GM19467 (cell line): ENCODE results near the gene PPM1A.
"Not testable (repeated sequence)": the region's sequence is repeated elsewhere in the genome, so short reads cannot be mapped to it uniquely, and the experiment has no call there.

Experiments
- ATAC-seq: cut with Tn5 transposase; IDR thresholded peaks from one replicate; pipeline ENCODE4 v1.9.1; 2021; ENCODE audit warnings: mild to moderate bottlenecking, moderate library complexity; ENCODE audit not compliant: unreplicated experiment

Gene PPM1A

DNA sequence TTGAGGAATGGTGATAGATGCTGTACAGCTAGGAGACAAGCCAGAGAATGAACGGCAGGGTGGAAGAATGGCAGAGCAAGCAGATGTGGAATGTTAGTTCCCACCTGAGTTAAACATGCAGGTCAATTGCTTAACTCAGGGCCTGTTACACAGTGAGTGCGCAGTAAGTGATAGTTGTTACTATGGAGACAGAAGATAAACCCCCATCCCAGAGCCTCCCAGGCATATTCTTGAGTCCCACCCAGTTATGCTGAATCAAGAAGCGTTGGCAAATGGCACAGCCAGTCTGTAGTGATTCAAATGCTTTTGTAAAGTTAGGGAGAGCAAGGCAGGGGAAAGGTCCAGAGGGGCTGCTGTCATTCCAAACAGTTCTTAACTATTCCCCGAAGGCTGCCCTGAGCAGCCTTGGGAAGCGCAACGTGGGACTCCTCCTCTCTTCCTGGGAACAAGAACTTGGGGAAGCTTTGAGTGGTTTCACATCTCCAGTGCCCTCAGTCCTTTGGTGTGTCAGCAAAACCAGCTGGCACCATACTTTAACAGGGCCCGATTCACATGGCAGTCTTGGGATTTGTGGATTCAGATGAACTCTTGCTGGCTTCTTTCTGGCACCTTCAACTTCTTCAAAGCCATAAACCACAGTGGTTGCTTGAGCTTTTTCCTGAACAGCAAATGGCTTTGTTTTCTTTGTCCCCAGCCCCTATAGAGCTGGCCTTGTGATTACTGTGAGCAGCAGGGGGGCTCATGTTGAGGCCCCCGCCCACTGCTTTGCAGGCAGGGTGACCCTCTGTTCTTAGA lies 66.4 kb downstream of the PPM1A start:
- ATAC-seq, result no peak

DNA sequence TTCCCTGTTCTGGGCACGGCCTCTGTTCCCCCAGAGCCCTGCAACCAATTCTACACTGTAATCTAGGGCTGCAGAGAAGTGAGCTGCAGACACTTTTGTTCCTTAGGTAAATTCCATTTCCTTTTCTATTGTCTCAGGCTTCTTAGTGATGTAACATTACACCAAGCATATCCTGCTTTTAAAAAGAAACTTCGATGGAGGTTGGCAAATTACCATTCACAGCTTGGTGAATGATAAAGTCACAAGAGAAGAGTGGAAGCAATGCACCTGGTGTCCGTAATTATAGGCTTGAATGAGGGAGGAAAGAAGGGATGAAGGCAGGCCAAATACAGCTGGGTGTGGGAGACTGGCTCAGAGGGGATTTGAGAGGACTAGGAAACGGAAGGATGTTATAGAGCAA lies 68.6 kb downstream of the PPM1A start:
- ATAC-seq, result no peak

DNA sequence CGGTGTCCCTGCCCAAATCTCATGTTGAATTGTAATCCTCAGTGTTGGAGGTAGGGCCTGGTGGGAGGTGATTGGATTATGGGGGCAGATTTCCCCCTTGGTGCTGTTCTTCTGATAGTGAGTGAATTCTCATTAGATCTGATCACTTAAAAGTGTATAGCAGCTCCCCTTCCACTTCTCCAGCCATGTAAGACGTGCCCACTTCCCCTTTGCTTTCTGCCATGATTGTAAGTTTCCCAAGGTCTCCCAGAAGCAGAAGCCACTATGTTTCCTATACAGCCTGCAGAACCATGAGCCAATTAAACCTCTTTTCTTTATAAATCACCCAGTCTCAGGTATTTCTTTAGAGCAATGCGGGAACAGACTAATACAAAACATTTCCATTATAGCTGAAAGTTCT lies 71.8 kb downstream of the PPM1A start:
- ATAC-seq, result not testable (repeated sequence)

DNA sequence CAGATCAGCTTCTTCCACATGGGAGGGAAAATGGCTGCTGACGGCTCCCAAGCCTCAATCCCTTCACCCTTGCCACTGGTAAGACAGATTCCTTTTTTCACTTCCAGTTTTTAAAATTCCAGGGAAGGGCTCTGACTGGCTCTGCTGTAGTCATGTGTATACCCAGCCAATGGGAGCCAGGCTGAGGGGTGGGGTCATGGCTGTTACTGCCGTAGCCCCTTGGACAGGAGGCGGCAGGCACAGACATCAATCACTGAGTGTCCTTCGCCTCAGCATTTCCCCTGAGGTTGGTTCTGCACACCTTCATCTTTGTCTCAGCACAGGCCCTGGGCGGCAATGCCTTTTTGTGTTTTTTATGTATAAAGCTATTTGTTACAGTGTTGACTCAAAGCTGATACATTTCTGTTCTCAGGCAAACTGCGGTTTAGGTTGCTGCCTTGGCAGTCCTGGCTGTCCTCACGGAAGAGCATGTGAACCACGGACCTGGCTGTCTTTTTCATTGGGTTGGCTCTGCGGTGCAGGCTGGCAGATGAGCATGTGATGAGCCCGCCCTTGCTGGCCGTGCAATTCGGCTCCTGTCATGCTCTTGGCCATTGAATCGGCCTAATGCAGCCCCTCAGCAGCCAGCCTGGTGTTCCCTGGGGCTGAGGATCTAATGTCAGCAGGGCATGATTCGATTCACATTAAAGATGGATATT lies 74.3 kb downstream of the PPM1A start:
- no peak for ATAC-seq

DNA sequence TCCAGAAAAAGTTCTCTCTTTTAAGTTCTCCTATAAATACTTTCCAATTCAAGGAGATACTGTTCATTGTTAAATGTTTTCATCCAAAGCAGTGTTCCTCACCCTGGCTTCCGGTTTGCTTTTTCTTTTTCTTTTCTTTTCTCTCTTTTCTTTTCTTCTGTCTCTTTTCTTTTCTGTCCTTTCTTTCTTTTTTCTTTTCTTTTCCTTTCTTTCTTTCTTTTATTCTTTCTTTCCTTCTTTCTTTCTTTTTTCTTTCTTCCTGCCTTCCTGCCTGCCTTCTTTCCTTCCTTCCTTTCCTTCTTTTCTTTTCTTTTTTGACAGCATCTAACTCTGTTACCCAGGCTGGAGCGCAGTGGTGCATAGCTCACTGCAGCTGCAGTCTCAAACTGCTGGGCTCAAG lies 75.8 kb downstream of the PPM1A start:
- no peak for ATAC-seq

DNA sequence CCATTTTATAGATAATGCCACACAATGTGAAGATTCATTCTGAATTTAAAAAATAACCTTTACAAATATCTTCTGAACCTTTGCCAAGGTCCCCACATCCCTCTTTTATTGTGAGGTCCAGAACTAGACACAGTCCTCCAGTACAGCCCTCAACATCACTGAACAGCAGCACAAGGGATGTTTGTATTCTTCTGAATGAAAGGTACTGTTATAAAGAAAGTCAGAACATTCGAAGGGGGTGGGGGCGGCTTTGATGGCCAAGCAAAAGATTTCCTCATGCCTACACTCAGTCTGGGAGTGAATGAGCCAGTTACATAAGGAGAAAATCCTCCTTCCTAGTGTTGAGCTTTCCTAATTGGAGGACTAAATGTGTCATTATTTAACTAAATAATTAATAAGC lies 77.3 kb downstream of the PPM1A start:
- no peak for ATAC-seq

DNA sequence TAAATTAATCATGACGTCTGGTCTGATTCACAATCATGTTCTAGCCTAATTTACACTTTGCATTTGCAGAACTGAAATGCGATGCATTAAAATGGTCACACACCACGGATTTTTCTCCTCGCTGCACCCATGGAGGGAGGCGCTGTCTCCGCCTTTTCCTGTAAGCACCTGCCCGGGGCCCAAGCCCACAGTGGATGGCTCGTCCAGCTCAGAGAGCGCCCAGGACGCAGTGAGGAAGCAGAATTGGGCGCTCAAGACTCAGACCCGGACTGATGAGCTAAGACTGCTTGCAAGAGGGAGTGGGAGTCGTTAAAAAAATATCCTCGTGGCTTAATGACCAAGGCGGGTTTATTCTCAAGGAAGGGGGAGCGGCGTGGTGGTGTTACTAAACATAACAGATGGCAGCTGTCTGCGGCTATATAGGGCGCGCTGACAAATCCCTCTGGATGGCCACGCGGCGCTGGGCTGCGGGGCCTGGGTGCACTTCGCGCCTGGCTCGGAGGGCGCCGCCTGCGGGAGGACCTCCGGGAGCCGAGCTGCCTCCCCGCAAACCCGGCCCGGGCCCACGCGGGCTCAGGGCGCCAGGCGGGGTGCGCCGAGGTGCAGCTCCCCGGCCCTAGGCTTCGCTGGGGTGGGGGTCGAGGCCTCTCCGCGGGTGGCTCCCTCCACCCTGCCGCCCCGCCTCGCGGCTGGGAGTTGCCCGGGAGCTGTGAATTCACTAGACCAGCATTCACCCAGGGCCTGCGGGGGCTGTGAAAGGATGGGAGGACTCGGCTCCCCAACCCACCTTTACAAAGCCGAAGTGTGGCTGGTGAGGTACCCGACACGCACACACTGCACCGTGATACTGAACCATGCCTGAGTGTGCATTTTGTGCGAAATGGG lies 78.7 kb downstream of the PPM1A start:
- peak; percentile 54 for ATAC-seq

DNA sequence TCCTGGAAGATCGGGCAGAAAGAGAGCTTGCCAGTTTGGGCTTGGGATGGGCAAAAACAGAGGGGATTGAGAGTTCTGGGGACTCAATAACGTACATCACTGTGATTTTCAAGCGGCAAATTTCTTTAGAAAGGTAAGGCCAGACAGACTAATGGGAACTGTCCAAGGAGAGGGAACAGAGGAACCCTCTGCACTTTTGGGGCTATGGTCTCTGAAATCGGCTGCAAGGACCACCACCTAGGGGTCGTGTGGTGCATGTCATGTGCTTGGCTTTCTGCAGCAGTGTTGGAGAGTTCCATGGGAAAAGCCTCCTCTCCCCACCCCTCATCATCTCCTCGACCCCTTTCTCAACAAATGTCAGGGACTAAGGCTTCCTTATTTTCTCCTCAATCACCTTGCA lies 79.6 kb downstream of the PPM1A start:
- no peak for ATAC-seq

DNA sequence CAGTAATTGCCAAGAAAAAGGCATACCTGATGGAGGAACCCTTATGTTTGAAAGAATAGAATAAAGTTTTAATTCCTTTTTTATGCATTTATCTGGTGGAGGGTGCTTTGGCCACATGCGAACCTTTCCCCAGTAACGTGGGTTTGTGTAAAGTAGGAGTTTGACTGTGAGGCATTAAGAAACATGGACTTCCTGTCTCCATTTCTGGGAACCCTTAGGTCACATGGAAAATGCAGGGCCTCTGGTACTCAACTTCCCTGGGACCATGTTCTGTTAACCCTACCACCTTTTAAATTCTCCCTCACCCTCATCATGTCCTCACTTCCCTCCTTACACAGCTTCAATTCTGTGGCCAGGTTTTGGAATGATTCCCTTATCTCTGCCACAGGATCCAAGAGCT lies 80.3 kb downstream of the PPM1A start:
- no peak for ATAC-seq

DNA sequence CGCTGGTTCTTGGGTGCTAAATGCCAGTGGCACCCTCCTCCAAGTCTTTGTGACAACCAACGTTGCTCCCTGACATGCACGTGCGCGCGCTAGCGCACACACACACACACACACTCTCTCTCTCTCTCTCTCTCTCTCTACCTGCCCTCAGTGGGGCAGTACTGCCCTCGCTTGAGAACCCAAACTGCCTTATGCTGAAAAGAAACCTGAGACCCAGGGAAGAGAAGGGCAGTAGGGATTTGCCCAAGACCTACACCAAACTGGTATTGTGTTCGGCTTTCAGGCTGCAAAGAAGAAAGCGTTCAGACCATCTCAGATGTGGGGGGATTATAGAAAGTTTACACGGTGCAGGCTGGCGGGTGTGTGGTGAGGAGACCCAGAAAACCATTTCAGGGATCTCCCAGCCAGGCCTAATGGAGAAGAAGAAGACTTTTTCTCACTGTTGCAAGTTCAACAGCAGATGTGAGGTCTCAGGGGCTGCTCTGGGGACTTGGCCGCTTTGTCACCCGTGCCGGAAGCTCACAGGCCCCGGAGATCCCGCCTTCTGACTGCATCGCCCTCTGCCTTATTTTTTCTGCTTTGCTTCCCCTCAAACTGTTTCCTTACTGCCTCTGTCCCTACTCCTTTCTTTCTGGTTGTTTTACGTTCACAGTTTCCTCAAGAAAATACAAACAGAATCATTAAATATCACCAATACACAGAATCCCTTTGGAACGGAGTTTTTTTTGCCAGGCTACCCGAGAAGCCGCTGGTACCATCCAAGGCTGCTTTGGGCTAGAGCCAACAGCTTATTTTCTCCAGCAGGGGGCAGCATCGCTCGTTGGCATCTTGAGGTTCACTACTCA lies 82.4 kb downstream of the PPM1A start:
- peak; percentile 72 for ATAC-seq

DNA sequence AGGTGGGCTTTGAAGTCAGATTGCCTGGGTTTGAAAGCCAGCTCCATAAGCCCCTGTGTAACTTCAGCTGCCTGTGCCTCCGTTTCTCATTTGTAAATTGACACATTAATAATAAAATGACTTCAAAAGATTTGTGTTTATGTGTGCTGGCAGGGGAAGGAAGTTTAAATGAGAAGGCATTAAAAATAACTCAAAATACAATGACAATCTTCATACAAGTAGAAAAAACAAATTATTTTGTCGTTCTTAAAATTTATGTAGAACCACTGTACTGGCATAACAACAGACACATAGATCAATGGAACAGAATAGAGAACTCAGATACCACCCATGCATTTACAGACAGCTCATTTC lies 83.0 kb downstream of the PPM1A start:
- no peak for ATAC-seq

DNA sequence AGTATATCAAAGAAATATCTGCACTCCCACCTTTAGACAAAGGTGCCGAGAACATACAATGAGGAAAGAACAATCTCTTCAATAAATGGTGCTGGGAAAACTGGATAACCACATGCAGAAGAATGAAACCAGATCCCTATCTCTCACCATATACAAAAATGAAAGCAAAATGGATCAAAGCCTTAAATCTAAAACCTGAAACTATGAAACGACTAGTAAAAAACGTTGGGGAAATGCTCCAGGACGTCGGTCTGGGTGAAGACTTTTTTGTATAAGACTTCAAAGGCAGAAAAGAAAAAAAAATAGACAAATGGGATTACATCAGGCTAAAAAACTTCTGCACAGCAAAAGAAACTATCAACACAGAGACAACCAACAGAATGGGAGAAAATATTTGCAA lies 83.8 kb downstream of the PPM1A start:
- no peak for ATAC-seq

DNA sequence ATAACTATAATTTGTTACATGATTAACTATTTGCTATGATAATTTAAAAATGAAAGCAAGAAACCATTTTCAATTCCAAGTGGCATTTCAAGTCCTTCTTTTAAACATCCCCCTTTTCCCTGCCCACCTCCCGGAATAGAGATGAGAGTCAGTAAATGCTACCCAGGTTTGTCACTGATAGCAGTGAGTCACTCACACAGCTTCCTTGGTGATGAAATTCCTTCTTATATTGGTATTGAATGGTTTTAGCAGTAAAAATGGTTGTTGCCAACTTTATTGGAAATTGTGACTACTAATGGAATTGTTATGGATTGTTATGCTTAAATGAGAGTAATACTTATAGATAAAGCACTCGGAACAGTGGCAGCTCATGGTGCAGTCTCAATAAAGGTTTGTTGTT lies 90.5 kb downstream of the PPM1A start:
- ATAC-seq, result no peak

DNA sequence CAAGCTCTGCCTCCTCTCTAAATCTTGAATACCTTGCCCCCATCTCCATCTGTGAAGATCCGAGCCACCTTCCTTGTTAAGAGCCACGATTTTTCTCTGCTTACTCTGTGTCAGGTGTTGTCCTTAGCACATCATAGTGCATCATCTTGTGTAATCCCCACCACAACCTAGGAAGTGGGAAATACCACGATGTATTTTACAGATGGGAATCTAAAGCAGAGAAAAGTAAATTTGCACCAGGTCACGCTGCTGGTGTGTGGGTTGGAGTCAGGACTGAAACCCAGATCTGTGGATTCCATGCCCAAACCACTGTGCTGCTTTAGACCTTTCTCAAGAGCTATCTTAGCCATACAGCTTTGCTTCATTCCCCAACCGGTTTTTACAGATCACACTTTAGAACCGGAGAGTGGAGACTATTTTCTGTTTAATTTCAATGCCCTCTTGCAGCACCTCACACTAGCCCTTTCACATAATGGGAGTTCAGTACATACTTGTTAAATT lies 94.6 kb downstream of the PPM1A start:
- no peak for ATAC-seq

DNA sequence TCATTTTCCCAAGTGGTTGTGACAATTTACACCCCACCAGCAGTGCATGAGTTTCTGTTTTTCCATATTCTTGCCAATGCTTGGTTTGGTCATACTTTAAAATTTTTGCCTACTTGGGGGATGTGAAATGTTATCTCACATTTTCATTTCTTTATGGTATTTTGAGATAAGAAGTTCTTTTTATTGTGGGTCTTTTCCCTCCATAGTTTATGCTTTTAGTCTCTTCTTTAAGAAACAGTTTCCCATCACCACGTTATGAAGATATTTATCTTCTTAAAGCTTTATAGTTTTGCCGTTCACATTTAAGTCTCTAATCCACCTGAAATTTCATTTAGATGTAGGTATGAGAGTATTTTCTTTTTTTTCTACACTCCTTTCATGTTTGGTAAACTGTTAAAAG lies 95.7 kb downstream of the PPM1A start:
- ATAC-seq, result no peak

DNA sequence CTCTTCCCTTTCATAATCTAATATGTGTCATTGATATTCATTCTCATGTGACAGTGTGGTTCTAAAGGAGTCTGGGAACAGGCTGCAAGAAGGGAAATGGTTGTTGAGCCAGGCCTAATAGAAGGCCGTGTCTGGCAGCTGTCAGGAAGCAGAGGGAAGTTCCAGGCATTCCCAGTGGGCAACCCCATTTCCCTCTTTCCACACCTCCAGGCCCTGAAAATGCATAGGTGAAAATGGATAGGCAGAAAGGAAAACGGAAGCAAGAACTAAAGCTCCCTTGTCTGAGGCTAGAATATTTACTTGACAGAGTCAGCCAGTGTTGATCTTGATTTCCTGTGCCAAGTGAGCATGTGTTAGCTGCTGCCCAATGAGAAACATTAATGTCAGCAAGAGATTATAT lies 97.7 kb downstream of the PPM1A start:
- ATAC-seq, result no peak

DNA sequence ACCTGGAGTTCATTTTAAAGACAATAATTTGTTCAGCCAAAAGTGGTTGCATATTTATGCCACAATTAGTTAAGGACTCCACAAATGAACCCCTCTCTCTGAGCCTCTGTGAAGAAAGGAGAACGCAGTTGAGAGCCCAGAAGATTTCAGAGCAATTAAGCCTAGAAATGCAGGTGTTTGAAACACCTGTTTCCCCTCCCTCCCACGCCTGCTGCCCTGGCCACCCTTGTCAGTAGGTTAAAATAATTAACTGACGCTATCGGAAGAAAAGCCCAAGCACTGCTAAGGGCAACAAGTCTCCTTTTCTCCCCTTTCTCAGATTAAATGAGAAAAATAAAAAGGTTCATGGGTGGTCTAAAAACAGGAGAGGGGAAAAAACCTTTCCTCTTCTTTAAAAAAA lies 99.2 kb downstream of the PPM1A start:
- ATAC-seq, result no peak
